ENCODE measurements around the gene S100A8.

Gene S100A8

GRCh38 chr1:153431928-153432327, 41.1 kb upstream of the S100A8 start:
- DNase-seq (ENCODE audit: low read depth), result no peak
- no peak for TF ChIP-seq CTCF (conservative IDR thresholded peaks at IDR 0.05; ENCODE audit: control insufficient read depth, insufficient read depth, low read depth, low read length)

DNA sequence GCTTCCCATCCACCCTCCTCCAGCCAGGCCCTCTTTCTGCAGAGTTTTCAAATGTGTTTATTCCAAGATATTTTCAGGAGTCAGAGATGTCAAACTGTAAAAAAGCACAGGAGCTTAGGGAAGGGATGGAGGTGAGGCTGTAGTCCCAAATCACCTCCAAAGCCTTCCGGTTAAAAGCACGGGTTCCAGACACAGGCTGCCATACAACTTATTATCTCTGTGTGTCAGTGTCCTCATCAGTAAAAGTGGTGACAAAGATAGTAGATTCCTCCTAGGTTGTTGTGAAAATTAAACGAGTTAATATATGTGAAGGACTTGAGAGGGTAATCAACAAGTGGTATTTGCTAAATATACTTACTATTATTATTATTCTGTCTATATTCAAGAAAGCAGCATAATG, 40.6 kb upstream of the S100A8 start:
- DNase-seq (ENCODE audit: low read depth), result no peak
- no peak overlapping the region for H3K4me3 ChIP-seq (ENCODE audit: control insufficient read depth, low read depth, low read length)
- TF ChIP-seq CTCF (conservative IDR thresholded peaks at IDR 0.05; ENCODE audit: control insufficient read depth, insufficient read depth, low read depth, low read length), result no peak

More at GRCh38 chr1:153431928-153432327, 41.1 kb upstream of the S100A8 start:
- H3K4me3 ChIP-seq (ENCODE audit: control insufficient read depth, low read depth, low read length), result no peak overlapping the region

- H3K4me3 ChIP-seq (ENCODE audit: control insufficient read depth, low read depth, low read length), result no peak overlapping the region
- DNase-seq (ENCODE audit: low read depth), result no peak
- no peak for TF ChIP-seq CTCF (conservative IDR thresholded peaks at IDR 0.05; ENCODE audit: control insufficient read depth, insufficient read depth, low read depth, low read length)
These were observed 40.1 kb upstream of the S100A8 start for GRCh38 chr1:153431002-153431401.

- no peak overlapping the region for H3K4me3 ChIP-seq (ENCODE audit: control insufficient read depth, low read depth, low read length)
- no peak for TF ChIP-seq CTCF (conservative IDR thresholded peaks at IDR 0.05; ENCODE audit: control insufficient read depth, insufficient read depth, low read depth, low read length)
- DNase-seq (ENCODE audit: low read depth), result no peak
These were observed 39.7 kb upstream of the S100A8 start for GRCh38 chr1:153430561-153430960.

DNA sequence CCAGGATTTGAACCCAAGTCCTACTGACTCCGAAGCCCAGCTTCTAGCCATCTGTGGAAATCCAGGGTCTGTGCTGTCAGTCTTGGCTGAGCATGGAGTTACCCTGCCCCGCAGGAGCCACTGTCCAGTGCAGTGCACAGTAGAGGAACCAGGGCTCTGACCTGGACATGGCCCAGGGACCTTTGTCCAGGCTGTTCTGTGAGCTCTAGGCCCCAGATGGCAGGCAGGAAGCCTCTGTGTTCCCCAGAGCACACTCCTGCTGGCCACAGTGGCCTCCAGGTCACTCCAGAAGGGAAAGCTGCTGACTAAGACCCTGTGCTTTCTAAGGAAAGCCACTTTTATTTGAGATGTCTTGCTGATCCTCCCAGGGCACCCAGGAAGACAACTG, 39.3 kb upstream of the S100A8 start:
- no peak overlapping the region for H3K4me3 ChIP-seq (ENCODE audit: control insufficient read depth, low read depth, low read length)
- no peak for DNase-seq (ENCODE audit: low read depth)
- no peak for TF ChIP-seq CTCF (conservative IDR thresholded peaks at IDR 0.05; ENCODE audit: control insufficient read depth, insufficient read depth, low read depth, low read length)

DNA sequence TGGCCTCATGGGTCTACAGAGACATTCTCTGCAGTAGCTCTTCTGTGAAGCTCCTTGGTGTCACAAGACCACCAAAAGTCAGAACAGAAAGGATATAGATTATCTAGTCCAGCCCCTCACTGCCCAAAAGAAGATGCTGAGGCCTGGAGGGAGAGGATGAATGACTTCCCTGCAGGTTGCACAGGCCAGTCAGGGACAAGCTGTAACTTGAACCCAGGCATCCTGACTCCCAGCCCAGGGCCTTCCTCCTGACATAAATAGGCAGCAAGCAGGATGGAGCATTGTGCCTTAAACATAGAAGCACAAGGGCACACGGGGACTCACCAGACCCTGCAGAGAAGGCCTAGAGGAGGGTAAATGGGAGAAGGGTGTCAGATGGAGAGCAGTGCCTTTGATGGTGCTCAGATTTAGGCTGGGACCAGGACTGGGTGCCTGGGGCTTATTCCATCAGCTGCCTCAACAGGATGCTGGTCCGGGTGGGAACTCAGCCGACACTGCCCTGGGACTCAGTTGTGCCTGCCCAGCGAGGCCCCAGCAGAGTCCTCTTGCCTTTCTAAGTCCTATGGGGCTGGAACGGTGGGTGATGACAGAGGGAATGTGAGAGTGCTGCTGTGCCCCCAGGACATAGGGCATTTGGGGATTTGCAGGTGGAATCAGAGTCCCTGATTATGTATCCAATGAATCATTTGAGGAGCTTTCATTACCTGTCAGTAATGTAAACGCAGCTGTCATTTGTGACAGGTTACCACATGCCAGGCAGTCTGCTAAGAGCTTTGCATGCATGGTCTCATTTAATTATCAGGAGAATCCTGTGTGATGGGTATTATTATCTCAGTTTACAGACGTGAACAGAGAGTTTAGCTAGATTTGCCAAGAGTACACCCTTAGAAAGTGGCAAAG, 38.6 kb upstream of the S100A8 start:
- DNase-seq (ENCODE audit: low read depth), result no peak
- no peak for TF ChIP-seq CTCF (conservative IDR thresholded peaks at IDR 0.05; ENCODE audit: control insufficient read depth, insufficient read depth, low read depth, low read length)
- no peak overlapping the region for H3K4me3 ChIP-seq (ENCODE audit: control insufficient read depth, low read depth, low read length)
